ENCODE results near the gene LRRC4.

LRRC4 gene

GRCh38 chr7:128059143-128059988, 28.1 kb upstream of the LRRC4 start:
- no peak for DNase-seq (ENCODE audit: low read depth in 1 of 2, low spot score in 1 of 2)

GRCh38 chr7:128057909-128058308, 26.7 kb upstream of the LRRC4 start:
- no peak for DNase-seq (ENCODE audit: low read depth in 1 of 2, low spot score in 1 of 2)

GRCh38 chr7:128056901-128057300, 25.7 kb upstream of the LRRC4 start:
- DNase-seq (ENCODE audit: low read depth in 1 of 2, low spot score in 1 of 2): no peak

GRCh38 chr7:128055637-128056036, 24.4 kb upstream of the LRRC4 start:
- no peak for DNase-seq (ENCODE audit: low read depth in 1 of 2, low spot score in 1 of 2)

GRCh38 chr7:128054511-128054910, 23.3 kb upstream of the LRRC4 start:
- DNase-seq (ENCODE audit: low read depth in 1 of 2, low spot score in 1 of 2): no peak

GRCh38 chr7:128053991-128054390, 22.8 kb upstream of the LRRC4 start:
- no peak for DNase-seq (ENCODE audit: low read depth in 1 of 2, low spot score in 1 of 2)

GRCh38 chr7:128053023-128053422, 21.8 kb upstream of the LRRC4 start:
- no peak for DNase-seq (ENCODE audit: low read depth in 1 of 2, low spot score in 1 of 2)

- no peak for DNase-seq (ENCODE audit: low read depth in 1 of 2, low spot score in 1 of 2)
Observed at GRCh38 chr7:128052404-128052803, 21.2 kb upstream of the LRRC4 start.

- DNase-seq (ENCODE audit: low read depth in 1 of 2, low spot score in 1 of 2): no peak
Observed at GRCh38 chr7:128045766-128046165, 14.5 kb upstream of the LRRC4 start.

- no peak for DNase-seq (ENCODE audit: low read depth in 1 of 2, low spot score in 1 of 2)
Observed at GRCh38 chr7:128045158-128045557, 13.9 kb upstream of the LRRC4 start.

GRCh38 chr7:128044064-128044463, 12.8 kb upstream of the LRRC4 start:
- no peak for DNase-seq (ENCODE audit: low read depth in 1 of 2, low spot score in 1 of 2)

- no peak for DNase-seq (ENCODE audit: low read depth in 1 of 2, low spot score in 1 of 2)
Observed at GRCh38 chr7:128042012-128042411, 10.8 kb upstream of the LRRC4 start.

- DNase-seq (ENCODE audit: low read depth in 1 of 2, low spot score in 1 of 2): no peak
Observed at GRCh38 chr7:128041203-128041602, 10.0 kb upstream of the LRRC4 start.

- no peak for DNase-seq (ENCODE audit: low read depth in 1 of 2, low spot score in 1 of 2)
Observed at GRCh38 chr7:128040205-128040604, 9.0 kb upstream of the LRRC4 start.

- no peak for DNase-seq (ENCODE audit: low read depth in 1 of 2, low spot score in 1 of 2)
Observed at GRCh38 chr7:128039544-128039953, 8.3 kb upstream of the LRRC4 start.

GRCh38 chr7:128037880-128038619, 6.8 kb upstream of the LRRC4 start:
- no peak for DNase-seq (ENCODE audit: low read depth in 1 of 2, low spot score in 1 of 2)

GRCh38 chr7:128037081-128037480, 5.8 kb upstream of the LRRC4 start:
- DNase-seq (ENCODE audit: low read depth in 1 of 2, low spot score in 1 of 2): no peak

- DNase-seq (ENCODE audit: low read depth in 1 of 2, low spot score in 1 of 2): no peak
Observed at GRCh38 chr7:128036226-128036940, 5.1 kb upstream of the LRRC4 start.

- DNase-seq (ENCODE audit: low read depth in 1 of 2, low spot score in 1 of 2): no peak
Observed at GRCh38 chr7:128035712-128036111, 4.5 kb upstream of the LRRC4 start.

GRCh38 chr7:128034825-128035224, 3.6 kb upstream of the LRRC4 start:
- no peak for DNase-seq (ENCODE audit: low read depth in 1 of 2, low spot score in 1 of 2)

GRCh38 chr7:128033246-128033645, 2.0 kb upstream of the LRRC4 start:
- no peak for DNase-seq (ENCODE audit: low read depth in 1 of 2, low spot score in 1 of 2)
